SH-SY5Y (cell line): ENCODE data around the gene RPS8.

ENCODE experiments used
- GATA2 ChIP-seq: IDR thresholded peaks from 2 replicates; pipeline ENCODE4 v1.6.1; 2011; ENCODE audit warnings: mild to moderate bottlenecking, low read depth, low read length
- GATA3 ChIP-seq: IDR thresholded peaks from 2 replicates; pipeline ENCODE4 v1.6.1; 2011; ENCODE audit warnings: low read depth, mild to moderate bottlenecking, low read length, moderate library complexity

DNA sequence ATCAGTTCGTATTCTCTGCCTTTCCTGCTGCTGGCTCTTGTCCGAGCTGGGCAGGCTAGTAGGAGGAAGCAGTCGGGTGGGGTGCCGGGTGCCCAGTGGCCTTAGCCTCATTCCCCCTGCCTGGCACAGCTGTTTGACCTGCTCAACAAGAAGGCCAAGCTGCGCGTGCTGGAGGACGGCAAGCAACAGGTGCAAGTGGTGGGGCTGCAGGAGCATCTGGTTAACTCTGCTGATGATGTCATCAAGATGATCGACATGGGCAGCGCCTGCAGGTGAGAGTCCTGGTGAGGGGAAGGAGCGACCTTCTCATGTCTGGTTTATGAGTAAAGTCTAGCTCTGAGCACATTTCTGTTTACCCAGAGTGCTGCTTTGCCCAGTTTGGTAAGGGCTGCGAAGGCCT, 16.3 kb upstream of the RPS8 start:
- TF ChIP-seq GATA2 (no peak), GATA3 (no peak)
